Fibroblast of mammary gland (primary cell): Measurements from ENCODE around the gene CPNE6.

Source experiments
- DNase-seq: peaks from one replicate; pipeline ENCODE4 v3.0.0-alpha.2; 2010; ENCODE audit warnings: low read depth
- H3K4me3 ChIP-seq: 2 replicates; pipeline ENCODE4 v1.5.1; 2011; ENCODE audit warnings: low read depth, mild to moderate bottlenecking, low read length, moderate library complexity; ENCODE audit not compliant: control insufficient read depth
- CTCF ChIP-seq: conservative IDR thresholded peaks from 2 replicates; pipeline ENCODE4 v1.5.1; 2011; ENCODE audit warnings: low read depth, low read length, inconsistent platforms; ENCODE audit not compliant: control insufficient read depth, insufficient read depth

CPNE6 gene

DNA sequence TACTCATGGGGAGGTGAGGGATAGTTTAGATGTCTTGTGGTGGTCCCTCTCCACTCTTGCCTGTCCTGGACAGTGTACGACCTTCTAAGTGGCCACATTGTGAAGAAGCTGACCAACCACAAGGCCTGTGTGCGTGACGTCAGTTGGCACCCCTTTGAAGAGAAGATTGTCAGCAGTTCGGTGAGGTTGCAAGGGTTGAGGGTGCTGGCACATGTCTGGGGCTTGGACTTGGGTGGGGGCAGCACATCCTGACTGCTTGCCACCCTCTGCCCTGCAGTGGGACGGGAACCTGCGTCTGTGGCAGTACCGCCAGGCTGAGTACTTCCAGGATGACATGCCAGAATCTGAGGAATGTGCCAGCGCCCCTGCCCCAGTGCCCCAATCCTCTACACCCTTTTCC, 51.5 kb downstream of the CPNE6 start:
- no peak overlapping the region for H3K4me3 ChIP-seq
- TF ChIP-seq CTCF = no peak
- DNase-seq = no peak

- no peak for TF ChIP-seq CTCF
- DNase-seq = no peak
- no peak overlapping the region for H3K4me3 ChIP-seq
Observed at GRCh38 chr14:24123424-24124417, 52.4 kb downstream of the CPNE6 start.

DNA sequence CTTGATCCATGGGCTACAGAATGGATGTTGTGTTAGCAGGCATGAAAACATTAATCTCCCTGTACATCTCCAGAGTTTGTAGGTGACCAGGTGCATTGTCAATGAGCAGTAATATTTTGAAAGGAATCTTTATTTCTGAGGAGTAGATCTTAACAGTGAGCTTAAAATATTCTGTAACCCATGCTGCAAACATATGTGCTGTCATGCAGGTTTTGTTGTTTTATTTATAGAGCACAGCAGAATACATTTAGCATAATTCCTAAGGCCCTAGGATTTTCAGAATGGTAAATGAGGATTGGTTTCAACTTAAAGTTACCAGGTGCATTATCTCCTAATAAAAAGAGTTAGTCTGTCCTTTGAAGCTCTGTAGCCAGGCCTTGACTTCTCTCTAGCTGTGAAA, 55.6 kb downstream of the CPNE6 start:
- no peak for TF ChIP-seq CTCF
- no peak overlapping the region for H3K4me3 ChIP-seq
- no peak for DNase-seq

DNA sequence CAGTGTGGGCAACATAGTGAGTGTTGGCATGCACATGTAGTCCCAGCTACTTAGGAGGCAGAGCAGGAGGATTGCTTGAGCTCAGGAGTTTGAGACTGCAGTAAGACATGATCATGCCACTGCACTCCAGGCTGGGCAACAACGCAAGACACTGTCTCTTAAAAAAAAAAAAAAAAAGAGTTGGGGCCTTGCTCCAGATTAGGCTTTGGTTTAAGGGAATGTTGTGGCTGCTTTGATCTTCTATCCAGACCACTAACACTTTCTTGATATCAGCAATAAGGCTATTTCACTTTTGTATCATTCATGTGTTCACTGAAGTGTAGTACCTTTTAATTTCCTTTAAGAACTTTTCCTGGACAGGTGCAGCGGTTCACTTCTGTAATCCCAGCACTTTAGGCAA, 56.3 kb downstream of the CPNE6 start:
- TF ChIP-seq CTCF = no peak
- no peak for DNase-seq
- H3K4me3 ChIP-seq = no peak overlapping the region
